Pancreas (tissue), 10 donors: Measurements from ENCODE around the gene ZC3H13. TPM values are rescaled to one million over a fixed set of nuclear protein-coding genes. Genes with fewer than 3 reads are reported as not detected.

Experiments
- ATAC-seq, 4 donors: fragments of 200-7000 bp; cut with Tn5 transposase; one replicate each; pipeline versions ENCODE4 v1.8.0 to v1.9.1; 2020; ENCODE audit warnings: mild to moderate bottlenecking in 4 of 4, moderate library complexity in 4 of 4
- DNase-seq, 6 donors: peaks; one replicate each; pipeline ENCODE4 v3.0.0-alpha.2; 2020
- FAIRE-seq: peaks from 2 replicates; lab custom pipeline; 2012; peaks lifted over from hg19 to GRCh38; lab: Jason Lieb, UNC
- H3K27ac ChIP-seq, 4 donors: fragments of 200-600 bp; sonication (generic); 1 replicate in 3 of 4; 2 replicates in 1 of 4; pipeline versions ENCODE4 v1.5.0 to v1.8.0; 2020
- H3K27me3 ChIP-seq, 4 donors: fragments of 200-600 bp; one replicate each; pipeline ENCODE4 v1.8.0; 2021
- H3K36me3 ChIP-seq, 3 donors: fragments of 200-600 bp; sonication (generic) in 1 of 3; one replicate each; pipeline versions ENCODE4 v1.5.0 to v1.8.0; 2020 to 2021
- H3K4me1 ChIP-seq, 3 donors: fragments of 200-600 bp; one replicate each; pipeline ENCODE4 v1.8.0; 2021
- H3K4me3 ChIP-seq, 4 donors: fragments of 200-600 bp; sonication (generic) in 2 of 4; one replicate each; pipeline versions ENCODE4 v1.5.0 to v1.8.0; 2020 to 2021
- H3K9me3 ChIP-seq, 4 donors: fragments of 200-600 bp; one replicate each; pipeline ENCODE4 v1.8.0; 2021
- WGBS, 2 donors: extraction: QIAGEN DNeasy Blood & Tissue Kit; methylation state at CpG; one replicate each; pipeline ENCODE4 v1.1.7; 2013; 5-methylcytosine and 5-hydroxymethylcytosine counted together
- intact Hi-C, 3 donors: fragments of 100-400 bp; cut with DNase I; formaldehyde crosslinking; loops; one replicate each; pipeline versions ENCODE4 v1.11.1 to v1.14.2; 2022
- polyA plus RNA-seq, 2 donors: library from polyadenylated mRNA; stranded (reverse); fragments of 200-250 nt; gene quantifications; one replicate each; pipeline ENCODE4 v1.2.3, GENCODE V29; 2013
- total RNA-seq, 6 donors: library from RNA; stranded (reverse); fragmentation: NEBNext Ultra II Directional in 4 of 6; extraction: Animal tissue kit (Norgen Biotek cat#: 25700) in 4 of 6; gene quantifications; one replicate each; pipeline versions ENCODE4 v1.2.1 to v1.2.4, GENCODE V29; 2021 to 2023
- TF ChIP-seq, protein P1 (sequence below), 4 donors: fragments of 200-600 bp; sonication (generic) in 3 of 4; IDR thresholded peaks; one replicate each; pipeline versions ENCODE4 v1.5.0 to v1.8.0; 2021; ENCODE audit warnings: antibody characterized with exemption in 4 of 4
- donor health status: healthy with polysubstance abuse.
- donor health status: DM: no; HTN: no; CAD: no; lungs with moderate emphysema.
- donor health status: DM: no; HTN: no; CAD: no.
- donor health status: control.
- donor health status: control.
- donor health status: Bipolar disorder and iron deficiency.
- donor health status: DM: yes; HTN: yes; CAD: no.
- donor health status: DM: no; HTN: no; CAD: no.
- donor health status: DM: no; HTN: no; CAD: no.
- donor health status: DM: yes; HTN: yes; CAD: no.

Gene ZC3H13, protein sequence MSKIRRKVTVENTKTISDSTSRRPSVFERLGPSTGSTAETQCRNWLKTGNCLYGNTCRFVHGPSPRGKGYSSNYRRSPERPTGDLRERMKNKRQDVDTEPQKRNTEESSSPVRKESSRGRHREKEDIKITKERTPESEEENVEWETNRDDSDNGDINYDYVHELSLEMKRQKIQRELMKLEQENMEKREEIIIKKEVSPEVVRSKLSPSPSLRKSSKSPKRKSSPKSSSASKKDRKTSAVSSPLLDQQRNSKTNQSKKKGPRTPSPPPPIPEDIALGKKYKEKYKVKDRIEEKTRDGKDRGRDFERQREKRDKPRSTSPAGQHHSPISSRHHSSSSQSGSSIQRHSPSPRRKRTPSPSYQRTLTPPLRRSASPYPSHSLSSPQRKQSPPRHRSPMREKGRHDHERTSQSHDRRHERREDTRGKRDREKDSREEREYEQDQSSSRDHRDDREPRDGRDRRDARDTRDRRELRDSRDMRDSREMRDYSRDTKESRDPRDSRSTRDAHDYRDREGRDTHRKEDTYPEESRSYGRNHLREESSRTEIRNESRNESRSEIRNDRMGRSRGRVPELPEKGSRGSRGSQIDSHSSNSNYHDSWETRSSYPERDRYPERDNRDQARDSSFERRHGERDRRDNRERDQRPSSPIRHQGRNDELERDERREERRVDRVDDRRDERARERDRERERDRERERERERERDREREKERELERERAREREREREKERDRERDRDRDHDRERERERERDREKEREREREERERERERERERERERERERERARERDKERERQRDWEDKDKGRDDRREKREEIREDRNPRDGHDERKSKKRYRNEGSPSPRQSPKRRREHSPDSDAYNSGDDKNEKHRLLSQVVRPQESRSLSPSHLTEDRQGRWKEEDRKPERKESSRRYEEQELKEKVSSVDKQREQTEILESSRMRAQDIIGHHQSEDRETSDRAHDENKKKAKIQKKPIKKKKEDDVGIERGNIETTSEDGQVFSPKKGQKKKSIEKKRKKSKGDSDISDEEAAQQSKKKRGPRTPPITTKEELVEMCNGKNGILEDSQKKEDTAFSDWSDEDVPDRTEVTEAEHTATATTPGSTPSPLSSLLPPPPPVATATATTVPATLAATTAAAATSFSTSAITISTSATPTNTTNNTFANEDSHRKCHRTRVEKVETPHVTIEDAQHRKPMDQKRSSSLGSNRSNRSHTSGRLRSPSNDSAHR (N-terminal part only)
- total RNA-seq: 10 to 100 TPM; 13.9 to 24.1 (median 16.2) TPM
- polyA plus RNA-seq: 1 to 10 TPM; 7.6 to 9.1 TPM

DNA sequence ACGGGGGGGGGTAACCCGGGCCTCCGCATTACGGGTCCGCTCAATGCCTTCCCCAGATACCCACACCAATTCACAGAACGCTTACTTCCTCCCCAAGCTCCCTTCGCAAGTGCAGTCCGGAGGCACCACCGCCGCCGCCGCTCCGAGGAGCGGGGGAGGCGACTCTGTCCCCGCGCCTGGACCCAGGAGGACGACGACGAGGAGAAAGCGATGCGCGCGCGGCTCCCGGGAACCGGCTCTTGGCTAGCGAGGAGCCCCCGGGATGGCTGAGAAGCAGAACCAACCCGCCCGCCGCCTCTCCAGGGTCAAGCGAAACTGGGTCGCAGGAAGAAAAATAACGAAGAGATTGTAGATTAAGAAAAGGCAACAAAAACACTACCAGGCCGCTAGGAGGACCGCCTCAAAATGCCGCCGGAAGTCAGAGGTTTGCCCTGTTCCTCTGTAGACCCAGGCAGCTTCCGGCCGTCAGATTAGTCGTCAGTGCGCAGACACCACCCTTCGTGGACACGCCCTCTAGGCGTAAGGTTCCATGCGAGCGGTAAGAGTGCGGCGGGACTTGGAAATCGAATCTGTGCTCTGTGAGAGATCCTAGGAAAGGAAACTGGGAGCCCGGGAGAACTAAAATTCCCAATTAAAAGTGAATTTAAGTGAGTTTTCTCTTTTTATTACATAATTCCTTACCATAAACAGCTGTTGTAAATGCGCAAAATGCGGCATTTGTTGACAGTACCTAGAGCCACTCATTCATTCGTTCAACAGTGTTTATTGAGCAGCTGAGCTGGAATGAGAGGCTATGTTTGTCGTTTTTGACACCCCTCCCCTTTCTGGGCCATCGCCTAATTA, at the start of gene ZC3H13:
ZC3H13 (minus strand) TSS at position 428 of the 843 bp plus-strand sequence. CDS start 7,239 bp downstream, outside the sequence.
- TF ChIP-seq, protein P1, sequence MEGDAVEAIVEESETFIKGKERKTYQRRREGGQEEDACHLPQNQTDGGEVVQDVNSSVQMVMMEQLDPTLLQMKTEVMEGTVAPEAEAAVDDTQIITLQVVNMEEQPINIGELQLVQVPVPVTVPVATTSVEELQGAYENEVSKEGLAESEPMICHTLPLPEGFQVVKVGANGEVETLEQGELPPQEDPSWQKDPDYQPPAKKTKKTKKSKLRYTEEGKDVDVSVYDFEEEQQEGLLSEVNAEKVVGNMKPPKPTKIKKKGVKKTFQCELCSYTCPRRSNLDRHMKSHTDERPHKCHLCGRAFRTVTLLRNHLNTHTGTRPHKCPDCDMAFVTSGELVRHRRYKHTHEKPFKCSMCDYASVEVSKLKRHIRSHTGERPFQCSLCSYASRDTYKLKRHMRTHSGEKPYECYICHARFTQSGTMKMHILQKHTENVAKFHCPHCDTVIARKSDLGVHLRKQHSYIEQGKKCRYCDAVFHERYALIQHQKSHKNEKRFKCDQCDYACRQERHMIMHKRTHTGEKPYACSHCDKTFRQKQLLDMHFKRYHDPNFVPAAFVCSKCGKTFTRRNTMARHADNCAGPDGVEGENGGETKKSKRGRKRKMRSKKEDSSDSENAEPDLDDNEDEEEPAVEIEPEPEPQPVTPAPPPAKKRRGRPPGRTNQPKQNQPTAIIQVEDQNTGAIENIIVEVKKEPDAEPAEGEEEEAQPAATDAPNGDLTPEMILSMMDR (IDR thresholded peaks at IDR 0.05): peak in 1 of 4 donors; percentile 25
- DNase-seq (peak; percentile 88 to 96 (median 90)), ATAC-seq (peak; percentile 100), FAIRE-seq (peak; percentile 97)
- peaks cover 8 to 22% (median 16%) of the 10 kb centered on the region in 3 donors for H3K4me1 ChIP-seq
- 0% methylated on average over 57 of the region's 57 CpGs for WGBS, 2 donors
- H3K27me3 ChIP-seq: no peaks in the 10 kb centered on the region
- no peaks in the 10 kb centered on the region for H3K36me3 ChIP-seq
- intact Hi-C loops: no loop called here
- peak within 1 kb of the TSS; percentile 71 to 90 (median 83) for H3K27ac ChIP-seq
- no peaks in the 10 kb centered on the region for H3K9me3 ChIP-seq
- H3K4me3 ChIP-seq: peak within 1 kb of the TSS; percentile 62 to 89 (median 66)

DNA sequence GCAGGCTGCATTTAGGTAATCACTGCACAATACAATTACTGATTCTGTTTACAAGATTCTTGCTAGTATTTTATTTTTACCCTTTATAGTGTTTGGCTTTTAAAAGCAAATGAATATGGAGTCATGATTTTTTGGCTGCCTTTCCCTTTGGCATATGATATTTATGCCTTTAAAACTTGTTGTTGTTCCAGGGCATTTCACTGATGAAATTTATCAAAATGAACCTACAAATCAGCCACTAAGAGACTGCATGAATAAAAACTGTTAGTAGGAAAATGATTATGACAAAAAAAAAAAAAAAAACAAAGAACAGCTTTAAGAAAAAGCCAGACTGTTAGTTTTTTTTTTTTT, 49.7 kb upstream of the ZC3H13 start:
- H3K27me3 ChIP-seq: no peaks in the 10 kb centered on the region
- no peak overlapping the region for H3K27ac ChIP-seq
- TF ChIP-seq, protein P1 (IDR thresholded peaks at IDR 0.05): no peak
- FAIRE-seq (no peak), DNase-seq (no peak), ATAC-seq (no peak)
- intact Hi-C loops: no loop called here
- no peaks in the 10 kb centered on the region for H3K36me3 ChIP-seq
- peaks cover 0 to 2% (median 0%) of the 10 kb centered on the region in 3 donors for H3K4me1 ChIP-seq
- no peak overlapping the region for H3K4me3 ChIP-seq
- H3K9me3 ChIP-seq: no peaks in the 10 kb centered on the region

DNA sequence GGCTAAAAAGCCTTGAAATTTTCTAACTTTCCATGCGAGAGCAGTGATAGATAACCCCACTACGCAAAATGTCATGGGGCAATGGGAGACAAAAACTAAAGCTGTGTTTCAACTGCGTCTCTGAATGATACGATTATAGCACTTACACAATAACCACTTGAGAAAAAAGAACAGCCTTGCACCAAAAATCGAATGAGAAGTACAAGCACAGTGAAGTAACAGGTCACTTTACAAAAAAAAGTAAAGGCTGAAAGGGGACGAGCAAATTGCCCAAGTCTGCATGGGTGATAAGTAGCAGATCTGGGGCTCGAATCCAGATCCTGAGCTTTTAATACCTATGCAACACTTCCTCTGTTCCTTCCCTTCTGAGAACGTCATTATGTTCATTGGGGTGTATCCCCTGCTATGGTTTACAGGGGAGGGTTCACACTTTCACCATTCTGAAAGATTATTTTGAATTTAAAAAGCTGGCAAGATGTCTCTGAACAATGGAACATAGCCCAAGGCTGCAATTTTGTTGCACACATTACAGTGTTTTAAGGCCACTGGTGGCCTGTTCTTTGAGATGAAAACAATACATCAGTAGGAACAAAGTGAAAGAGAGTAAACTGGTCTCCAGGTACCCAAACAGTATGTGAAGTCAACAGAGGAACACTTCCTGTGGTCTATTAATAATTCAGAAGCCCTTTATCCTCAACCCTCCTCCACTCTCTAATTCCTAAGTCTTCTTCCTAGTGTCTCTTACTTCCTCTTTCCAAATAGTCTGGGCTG, 49.1 kb upstream of the ZC3H13 start:
- ATAC-seq (peak in 2 of 4 donors; percentile 22 to 52), DNase-seq (no peak), FAIRE-seq (no peak)
- Histone ChIP-seq H3K36me3 (no peaks in the 10 kb centered on the region), H3K4me3 (no peak overlapping the region), H3K27ac (no peak overlapping the region), H3K4me1 (peaks cover 0 to 8% (median 0%) of the 10 kb centered on the region in 3 donors), H3K27me3 (no peaks in the 10 kb centered on the region), H3K9me3 (no peaks in the 10 kb centered on the region)
- intact Hi-C loops: no loop called here
- 62 to 71% methylated on average over 8 of the region's 8 CpGs for WGBS, 2 donors
- TF ChIP-seq, protein P1 (IDR thresholded peaks at IDR 0.05): no peak

DNA sequence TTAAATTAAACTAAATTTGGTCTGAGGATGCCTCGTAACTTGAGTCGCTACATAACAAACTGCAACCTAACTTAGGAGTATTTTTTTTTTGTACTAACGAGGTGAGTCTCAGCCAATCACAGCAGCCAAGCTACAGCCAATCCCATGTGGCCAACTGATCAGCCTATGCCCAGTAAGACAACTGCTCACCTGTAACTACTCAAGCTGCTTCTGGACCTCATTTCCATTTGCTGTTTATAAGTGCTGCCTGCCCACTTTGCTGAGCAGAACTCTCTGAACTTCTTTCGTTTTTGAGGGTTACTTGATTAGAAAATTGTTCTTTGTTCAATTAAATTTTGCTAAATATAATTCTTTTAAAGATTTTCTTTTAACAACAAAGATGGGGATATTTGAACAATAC, 48.5 kb upstream of the ZC3H13 start:
- Histone ChIP-seq H3K4me3 (no peak overlapping the region), H3K27ac (no peak overlapping the region), H3K36me3 (no peaks in the 10 kb centered on the region), H3K9me3 (no peaks in the 10 kb centered on the region), H3K4me1 (peaks cover 0 to 8% (median 0%) of the 10 kb centered on the region in 3 donors), H3K27me3 (no peaks in the 10 kb centered on the region)
- TF ChIP-seq, protein P1 (IDR thresholded peaks at IDR 0.05): no peak
- ATAC-seq: no peak
- 77 to 83% methylated on average over 4 of the region's 4 CpGs for WGBS, 2 donors
- FAIRE-seq: no peak
- no peak for DNase-seq
- intact Hi-C loops: no loop called here
